Measurements from ENCODE around the gene MST1.
"Not testable (repeated sequence)": the region's sequence is repeated elsewhere in the genome, so short reads cannot be mapped to it uniquely, and the experiment has no call there.

Gene MST1

DNA sequence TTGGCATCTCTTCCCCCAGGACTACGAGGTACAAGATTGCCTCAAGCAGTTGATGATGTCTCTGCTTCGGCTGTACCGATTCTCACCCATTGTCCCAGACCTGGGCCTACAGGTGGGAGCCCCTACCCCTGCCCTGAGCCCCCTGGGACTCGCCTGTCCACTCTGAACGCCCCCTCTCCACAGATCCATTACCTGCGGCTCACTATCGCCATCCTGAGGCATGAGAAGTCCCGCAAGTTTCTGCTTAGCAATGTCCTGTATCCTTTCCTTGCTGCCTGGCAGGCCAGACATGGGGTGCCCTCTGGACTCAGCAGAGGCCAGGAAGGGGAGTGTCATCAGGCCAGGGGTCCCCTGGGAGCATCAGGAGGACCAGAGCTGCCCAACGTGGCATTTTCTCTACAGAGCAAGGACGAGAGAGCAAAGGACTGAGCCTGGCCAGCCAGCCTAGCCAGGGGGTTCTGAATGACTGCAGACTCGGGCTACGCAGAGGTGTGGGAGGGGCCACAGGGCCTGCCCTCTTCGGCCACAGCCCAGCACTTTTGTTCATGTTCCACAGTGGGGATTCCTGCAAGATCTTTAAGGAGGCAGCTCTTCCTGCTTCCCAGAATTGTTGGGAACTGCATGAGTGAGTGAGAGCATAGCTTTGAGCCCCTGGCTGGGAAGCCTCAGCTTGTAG, 11.3 kb upstream of the MST1 start:
- DNase-seq (ENCODE audit: low read depth in 2 of 2): no peak

DNA sequence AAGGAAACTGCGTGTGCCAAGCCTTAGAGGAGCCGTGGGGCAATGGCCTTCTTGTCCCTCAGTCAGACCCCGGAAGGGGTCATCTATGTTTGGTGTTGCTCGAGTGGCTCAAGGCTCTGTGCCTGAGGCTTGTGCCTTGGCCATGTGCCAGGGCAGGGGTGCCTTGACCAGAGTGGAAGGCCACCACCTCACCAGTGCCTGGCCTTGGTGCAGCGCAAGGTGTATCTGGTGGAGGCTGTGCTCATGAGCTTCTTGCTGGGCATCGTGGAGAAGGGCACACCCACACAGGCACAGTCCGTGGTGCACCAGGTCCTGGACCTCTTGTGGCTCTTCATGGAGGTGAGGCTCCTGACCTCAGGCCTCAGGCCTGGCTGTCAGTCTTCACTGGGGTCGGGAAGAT, 10.7 kb upstream of the MST1 start:
- no peak for DNase-seq (ENCODE audit: low read depth in 2 of 2)

DNA sequence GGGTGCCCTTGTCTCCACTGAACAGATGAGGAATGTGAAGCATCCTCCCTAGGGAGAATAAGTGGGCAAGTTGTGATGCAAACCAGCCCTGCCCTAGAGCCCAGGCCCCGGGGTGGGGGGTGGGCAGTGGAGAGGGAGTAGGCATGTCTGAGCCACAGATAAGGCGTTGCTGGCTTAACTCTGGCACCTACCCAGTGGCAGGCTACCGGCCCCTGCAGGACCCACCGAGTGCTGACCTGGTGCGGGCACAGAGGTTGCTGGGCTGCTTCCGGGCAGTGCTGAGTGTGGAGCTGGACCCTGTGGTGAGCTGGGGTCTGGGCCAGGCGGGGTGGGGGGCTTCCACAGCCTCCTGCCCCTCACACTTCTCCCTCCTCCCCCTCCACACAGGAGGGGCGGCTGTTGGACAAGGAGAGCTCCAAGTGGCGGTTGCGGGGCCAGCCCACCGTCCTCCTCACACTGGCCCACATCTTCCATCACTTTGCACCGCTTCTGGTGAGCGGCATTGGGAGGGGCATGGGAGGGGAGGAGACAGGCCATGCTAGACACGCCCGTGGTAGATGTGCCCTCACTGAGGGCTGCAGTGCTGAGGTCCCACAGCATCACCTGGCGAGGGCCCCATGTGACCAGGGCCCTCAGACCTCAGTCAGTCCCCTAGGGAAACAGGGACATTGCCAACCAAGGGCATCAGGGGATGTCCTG, 10.2 kb upstream of the MST1 start:
- no peak for DNase-seq (ENCODE audit: low read depth in 2 of 2)

DNA sequence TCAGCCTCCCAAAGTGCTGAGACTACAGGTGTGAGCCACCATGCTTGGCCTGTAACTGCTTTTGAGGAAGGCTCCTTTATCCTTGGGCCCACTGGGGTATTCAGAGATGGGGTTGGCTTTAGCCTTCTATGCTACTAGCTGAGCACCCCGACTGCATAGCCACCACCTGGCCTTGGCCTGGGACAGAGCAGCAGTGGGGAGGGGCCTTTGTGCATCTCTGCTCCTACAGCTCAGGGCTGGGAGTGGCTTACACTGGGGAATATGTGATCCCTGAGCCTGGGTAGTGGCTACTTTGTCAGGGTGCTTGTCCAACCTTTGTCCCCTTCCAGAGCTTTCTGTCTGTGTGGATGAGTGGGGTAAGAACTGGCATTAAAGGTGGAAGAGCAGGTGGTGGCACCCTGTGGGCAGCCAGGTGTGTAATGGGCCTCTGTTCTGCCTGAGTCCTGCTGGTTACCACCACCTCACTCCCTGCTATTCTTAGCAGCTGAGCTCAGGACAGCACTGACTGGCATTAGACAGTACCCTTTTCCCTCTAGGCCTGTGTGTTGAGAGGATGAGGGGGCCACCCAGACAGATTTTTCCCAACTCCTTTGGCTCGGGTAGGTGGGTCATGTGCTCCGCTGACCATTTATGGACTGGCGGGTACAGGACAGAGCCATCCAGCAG, 6.2 kb upstream of the MST1 start:
- not testable (repeated sequence) for DNase-seq (ENCODE audit: low read depth in 2 of 2)

DNA sequence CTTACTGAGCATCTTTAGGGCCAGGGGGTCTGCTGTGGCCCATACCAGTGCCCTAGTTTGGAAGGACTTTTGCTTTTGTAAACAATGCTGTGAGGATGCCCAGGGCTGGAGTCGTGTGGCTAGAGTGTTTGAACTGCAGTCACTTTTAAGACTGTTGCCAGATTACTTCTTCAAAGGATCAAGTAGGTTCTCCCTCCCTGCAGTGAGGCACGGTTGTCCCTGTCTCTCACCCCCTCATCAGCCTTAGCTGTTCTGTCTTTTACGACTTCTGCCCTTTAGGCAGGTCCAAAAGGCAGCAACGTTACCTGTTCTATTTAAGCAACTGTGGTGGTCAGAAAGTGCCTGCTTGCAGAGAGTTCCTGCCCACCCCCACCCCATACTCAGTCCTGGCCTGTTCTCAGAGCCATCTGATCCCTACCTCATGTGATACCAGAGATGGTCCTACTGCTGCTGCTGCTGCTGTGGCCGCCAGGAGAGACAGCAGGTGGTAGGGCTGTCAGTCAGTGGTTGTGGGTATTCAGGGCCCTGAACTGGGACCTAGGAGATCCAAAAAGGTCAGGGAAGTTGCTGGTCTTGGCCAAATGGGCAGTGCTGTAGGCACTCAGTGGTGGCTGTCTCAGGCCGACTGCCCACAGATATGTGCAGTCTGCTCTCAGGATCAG, 5.3 kb upstream of the MST1 start:
- not testable (repeated sequence) for DNase-seq (ENCODE audit: low read depth in 2 of 2)

DNA sequence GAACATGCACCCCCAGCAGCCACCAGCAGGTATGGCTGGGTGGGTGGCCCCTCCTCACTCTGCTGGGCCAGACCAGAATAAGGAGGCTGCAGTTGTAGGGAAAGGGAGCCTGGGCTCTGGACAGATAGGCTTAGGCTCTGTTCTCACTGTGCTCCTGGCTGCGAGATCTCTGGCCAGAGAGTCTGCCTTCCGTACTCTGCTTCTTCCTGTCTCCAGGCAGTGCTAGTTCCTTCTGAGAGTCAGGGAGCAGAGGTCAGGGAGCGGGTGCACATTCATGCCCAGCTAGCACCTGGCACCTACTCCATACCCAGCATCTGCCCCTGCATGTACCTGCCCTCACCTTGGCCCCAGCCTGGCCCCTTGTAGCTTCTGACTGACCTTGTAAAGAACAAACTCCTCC, 2.2 kb upstream of the MST1 start:
- DNase-seq (ENCODE audit: low read depth in 2 of 2): not testable (repeated sequence)

DNA sequence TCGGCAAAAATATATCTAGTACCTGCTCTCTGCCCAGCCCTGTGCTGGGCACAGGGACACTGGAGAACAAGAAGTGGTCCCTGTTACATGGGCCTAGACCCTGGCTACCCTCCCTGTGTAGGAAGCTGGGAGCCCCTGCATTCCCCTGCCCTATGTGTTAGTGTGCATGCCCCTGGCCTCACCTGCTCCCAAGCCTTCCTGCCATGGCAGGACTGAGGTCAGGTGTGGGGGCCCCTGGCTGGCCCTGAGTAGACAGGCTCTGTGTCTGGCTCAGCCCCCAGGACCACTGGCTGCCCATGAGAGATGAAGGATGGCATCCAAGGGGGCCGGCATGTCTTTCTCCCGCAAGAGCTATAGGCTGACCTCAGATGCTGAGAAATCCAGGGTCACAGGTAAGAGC, 1.6 kb upstream of the MST1 start:
- not testable (repeated sequence) for DNase-seq (ENCODE audit: low read depth in 2 of 2)

DNA sequence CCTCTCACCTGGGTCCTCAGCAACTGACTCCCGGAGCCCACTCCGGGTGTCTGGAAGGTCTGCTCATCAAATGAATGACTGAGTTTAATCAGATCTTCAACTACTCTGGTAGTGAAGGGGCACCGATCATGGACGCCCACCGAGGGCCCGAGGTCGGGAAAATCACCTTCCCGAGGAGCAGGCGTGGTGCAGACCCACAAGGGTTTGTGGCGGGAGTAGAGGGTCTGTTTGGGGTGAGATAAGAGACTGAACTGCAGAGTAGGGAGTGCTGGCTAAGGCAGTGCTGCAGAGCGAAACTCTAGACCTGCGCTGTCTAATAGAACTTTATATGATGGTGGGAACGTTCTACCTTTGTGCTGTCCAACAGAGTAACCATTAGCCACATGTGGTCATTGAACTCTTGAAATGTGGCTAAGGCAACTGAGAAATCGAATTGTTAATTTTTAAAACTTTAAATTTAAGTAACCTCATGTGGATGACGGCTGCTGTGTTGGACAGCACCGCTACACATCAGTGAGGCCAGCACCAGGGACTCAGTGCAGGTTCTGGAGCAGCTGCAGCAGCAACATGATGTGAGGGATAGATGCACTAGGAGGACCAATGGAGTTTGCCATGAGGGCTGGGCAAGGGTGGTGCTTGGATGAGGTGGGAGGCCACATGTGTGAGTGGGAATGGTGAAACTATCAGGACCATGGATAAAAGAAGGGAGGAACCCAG, 792 bp upstream of the MST1 start:
- not testable (repeated sequence) for DNase-seq (ENCODE audit: low read depth in 2 of 2)

DNA sequence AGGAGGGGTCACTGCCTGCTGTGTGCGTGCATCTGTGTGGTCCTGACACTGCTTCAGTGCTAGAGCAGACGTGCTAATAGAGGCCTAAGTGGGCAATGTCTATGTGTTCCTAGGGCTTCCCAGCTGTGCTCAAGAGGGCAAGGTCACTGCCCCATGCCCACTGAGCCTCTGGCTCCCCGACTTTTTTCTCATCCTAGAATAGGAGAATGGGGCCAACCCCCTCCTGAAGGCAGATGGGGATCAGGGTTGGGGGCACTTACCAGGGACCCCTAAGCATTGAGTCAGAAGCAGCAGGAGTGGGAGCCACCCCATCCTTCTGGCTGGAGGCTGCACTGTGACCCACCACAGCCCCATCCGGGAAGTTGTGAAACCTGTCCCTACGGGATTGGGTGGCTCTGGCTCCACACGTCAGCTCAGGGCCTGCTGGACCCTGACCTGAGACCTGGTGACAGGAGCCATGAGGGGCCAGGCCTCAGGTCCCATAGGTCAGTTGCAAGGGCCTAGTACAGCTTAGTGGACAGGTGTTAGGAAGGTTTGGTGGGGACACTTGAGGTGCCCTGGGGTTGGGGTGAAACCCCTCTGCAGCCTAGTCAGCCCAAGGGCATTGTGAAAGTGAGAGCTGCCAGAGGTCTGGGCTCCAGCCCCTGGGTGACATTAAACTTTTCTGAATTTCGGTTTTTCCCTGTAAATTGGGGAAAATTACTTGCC, 782 bp downstream of the MST1 start:
- DNase-seq (ENCODE audit: low read depth in 2 of 2): not testable (repeated sequence)

DNA sequence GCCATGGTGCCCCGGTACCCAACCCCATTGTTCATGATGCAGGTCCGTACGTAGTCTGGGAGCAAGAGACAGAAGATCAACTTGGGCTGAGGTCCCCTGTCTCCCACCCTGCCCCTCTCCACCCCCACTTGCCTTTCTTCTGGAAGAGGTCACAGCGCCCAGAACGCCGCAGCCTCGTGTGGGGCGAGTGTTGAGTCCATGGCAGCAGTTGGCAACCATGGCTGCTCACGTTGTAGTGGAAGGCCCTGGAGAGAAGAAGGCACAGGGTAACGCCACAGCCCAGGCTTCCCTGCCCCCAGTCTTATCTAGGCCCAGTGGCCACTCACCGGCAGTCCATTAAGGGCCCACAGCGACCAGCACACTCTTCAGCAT, 1.9 kb downstream of the MST1 start:
- not testable (repeated sequence) for DNase-seq (ENCODE audit: low read depth in 2 of 2)

DNA sequence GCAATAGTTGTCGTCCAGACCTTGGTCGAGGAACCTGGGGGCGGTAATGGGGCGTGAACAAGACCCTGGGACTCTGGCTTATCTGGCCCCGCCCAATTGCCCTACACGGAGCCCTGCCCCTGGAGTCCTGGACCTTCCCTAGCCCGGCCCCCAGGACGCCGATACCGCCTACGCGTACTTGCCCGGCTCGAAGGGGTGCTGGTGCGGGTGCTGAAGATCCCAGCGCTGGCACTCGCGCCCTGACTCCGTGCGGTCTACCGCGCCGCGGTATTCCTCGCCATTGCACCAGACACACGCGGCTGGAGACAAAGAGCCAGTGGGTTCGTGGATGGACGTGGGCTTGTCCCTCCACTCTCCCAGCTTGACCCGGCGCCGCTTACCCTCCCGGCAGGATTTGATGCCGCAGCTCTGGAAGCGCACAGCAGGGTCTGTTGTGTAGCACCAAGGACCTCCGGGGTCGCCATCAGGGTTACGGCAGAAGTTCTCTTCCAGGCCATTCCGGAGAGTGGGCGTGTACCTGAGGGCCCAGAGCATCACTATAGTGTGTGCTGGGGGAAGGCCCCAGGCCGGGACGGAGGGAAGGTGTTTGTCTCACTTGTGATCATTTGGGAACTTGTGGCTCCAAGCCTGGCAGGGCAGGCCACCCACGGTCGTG, 2.4 kb downstream of the MST1 start:
- DNase-seq (ENCODE audit: low read depth in 2 of 2): peak in 1 of 2 donors; percentile 39

DNA sequence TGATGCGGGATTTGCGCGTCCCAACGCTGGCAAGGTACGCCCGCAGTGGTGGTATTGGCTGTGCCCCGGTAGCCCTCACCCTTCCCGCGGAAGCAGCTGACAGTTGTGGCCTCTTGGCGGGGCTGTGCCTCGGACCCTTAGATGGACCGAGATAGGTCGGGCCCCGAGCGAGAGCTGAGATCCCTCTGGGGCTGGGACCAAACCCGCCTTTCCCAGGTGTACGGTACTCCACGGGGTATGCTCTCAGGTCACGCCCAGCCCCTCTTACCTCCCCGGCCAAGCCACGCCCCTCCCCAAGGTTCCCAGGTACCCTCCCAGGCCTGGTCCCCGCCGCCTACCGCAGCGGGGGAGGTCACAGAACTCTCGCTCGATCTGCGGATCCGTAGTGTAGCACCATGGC, 2.9 kb downstream of the MST1 start:
- DNase-seq (ENCODE audit: low read depth in 2 of 2): peak; percentile 26 to 31

DNA sequence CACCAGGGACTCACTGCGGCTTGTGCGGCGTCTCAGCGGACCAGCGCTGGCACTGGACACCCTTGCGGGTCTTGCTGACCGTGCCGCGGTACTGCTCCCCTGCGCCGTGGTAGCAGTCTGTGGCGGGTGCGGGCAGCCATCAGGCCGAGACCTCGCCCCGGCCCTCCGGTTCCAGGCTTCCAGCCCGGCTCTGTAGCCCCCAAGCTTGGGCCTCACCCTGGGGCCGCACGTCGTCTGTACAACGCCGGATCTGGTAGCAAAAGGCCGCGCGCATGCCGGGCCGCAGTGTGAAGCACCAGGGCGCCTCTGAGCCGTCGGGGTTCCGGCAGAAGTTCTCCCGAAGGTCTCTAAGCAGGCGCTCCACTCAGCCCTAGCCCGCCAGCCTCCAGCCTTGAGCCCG, 3.4 kb downstream of the MST1 start:
- not testable (repeated sequence) for DNase-seq (ENCODE audit: low read depth in 2 of 2)

DNA sequence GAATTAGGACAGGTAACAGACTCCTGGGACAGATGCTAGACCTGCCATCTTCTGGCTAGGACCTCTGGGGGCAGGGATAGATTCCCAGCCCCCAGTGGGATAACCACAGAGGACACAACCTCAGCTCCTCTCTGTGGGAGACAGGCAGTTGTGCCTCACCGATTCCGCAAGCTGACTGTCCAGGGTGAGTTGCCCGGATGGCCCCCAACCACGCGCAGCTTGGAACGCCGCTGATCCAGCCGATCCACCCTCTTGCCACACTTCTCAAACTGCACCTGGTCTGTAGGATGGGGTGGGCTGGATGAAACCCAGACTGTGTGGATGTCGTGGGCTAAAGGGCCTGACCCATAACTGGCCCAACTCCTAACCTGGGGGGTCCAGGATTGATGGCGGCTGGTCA, 4.2 kb downstream of the MST1 start:
- not testable (repeated sequence) for DNase-seq (ENCODE audit: low read depth in 2 of 2)

DNA sequence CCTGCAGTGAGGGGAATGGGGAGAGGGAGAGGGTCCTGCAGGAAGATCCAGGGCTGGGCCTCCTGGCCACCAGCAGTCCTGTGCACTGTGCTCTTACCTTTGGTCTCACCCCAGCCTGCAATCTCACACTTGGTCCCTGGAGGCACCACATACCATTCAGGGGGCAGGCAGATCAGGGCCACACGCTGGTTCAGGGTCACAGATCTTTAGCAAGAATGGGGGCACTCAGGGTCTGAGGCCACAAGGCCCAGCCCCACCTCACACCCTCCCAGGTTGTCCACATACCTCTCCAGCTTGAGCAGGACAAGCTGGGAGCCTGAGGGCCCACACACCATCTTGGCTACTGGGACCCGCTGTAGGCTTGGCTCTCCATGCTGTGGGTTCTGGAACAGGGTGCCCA, 4.8 kb downstream of the MST1 start:
- not testable (repeated sequence) for DNase-seq (ENCODE audit: low read depth in 2 of 2)

DNA sequence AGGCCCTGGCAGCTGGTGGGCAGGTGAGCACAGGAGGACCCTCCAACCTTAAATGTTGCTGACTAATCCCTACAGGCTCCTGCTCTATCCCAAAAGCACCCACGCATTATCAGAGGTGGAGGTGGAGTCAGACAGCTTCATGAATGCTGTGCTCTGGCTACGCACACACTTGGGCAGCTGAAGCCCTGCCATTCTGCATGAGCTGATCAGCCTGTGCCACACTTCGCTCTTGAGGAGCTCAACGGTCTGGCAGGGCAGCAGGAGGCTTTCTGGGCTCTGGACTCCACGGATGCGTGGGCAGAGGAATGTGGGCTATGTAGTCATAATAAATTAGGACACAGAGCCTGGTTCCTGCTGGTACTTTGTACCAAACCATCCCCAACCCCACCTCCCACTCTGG, 6.1 kb downstream of the MST1 start:
- DNase-seq (ENCODE audit: low read depth in 2 of 2): no peak

DNA sequence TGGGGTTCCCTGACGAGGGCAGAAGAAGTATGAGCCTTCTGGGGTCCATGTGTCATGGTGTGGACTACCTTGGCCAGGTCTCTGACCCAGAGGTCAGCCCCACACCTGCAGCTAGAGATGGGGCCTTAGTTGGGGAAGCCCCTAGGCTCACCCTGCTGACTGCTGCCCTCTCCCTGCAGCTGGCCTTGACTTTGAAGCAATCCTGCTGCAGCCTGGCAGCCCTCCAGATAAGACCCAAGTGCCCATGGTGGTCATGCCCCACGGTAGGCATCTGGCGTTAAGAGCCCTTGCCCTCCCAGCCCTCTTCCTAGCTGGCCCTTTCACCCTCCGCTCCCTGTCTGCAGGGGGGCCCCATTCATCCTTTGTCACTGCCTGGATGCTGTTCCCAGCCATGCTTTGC, 7.7 kb downstream of the MST1 start:
- DNase-seq (ENCODE audit: low read depth in 2 of 2): no peak

DNA sequence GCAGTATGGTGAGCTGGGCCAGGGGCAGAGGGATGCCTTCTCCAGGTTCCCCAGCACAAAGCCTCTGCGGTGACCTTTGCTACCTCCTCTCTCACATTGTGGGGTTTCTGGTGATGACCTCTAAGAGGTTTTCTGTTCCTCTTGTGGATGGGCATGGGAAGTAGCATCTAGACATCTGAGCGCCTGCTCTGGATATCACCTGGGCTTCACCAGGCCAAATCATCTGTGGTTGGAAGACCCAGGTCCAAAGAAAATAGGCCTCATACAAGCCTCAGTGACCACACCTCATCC, 8.1 kb downstream of the MST1 start:
- DNase-seq (ENCODE audit: low read depth in 2 of 2): no peak

DNA sequence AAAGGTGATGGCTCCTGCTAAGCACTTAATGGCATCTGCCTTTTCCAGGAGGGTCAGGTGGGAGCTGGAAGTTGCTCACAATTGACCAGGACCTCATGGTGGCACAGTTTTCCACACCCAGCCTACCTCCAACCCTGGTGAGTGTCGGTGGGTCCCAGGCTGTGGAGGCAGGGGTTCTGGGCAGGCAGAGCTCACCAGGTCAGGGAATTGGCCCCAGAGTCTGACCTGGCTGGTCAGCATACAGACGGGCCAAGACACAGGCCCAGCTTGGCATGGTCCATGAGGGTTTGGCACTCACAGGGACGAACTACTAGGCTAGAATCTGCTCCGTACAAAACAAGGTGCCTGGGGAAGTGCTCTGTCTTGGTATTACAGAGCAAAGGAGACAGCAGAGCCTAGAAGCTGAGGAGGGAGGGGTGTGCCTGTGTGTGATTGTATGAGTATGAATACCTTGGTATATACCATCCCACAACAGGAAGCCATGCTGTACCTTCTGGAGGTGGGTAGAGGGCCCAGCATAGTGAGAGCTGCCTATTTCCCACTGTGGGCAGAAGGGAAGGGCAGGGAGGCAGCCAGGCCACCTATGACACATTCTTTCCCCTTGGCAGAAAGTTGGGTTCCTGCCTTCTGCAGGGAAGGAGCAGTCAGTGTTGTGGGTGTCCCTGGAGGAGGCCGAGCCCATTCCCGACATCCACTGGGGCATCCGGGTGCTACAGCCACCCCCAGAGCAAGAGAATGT, 8.6 kb downstream of the MST1 start:
- DNase-seq (ENCODE audit: low read depth in 2 of 2): no peak

DNA sequence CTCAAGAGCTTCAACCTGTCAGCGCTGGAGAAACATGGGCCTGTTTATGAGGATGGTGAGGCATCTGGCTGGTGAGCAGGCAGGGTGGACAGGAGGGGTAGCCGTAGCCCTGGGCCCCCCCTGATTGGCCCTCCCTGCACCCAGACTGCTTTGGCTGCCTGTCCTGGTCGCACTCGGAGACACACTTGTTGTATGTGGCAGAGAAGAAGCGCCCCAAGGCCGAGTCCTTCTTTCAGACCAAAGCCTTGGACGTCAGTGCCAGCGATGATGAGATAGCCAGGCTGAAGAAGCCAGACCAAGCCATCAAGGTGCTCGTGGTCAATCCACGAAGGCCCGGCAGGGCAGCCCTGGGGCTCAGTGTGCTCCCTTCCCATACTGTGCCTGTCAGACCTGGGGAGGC, 13.4 kb downstream of the MST1 start:
- DNase-seq (ENCODE audit: low read depth in 2 of 2): no peak
